Stomach (tissue), 4 donors: ENCODE results near the gene SUSD2.

ENCODE experiments used
- POLR2AphosphoS5 ChIP-seq, 3 donors: sonication (generic); formaldehyde crosslinking; IDR thresholded peaks; one replicate each; pipeline ENCODE4 v1.6.1; 2016; ENCODE audit warnings: antibody characterized with exemption in 3 of 3
- TF ChIP-seq, protein P1 (sequence below), 7 experiments: fragments of 450-650 bp in 4 of 7; fragments of 200-600 bp in 3 of 7; sonication (generic) in 3 of 7; IDR thresholded peaks; one replicate each; pipeline ENCODE4 v1.5.1; 2016 to 2019; ENCODE audit warnings: antibody characterized with exemption in 7 of 7, control low read depth in 2 of 7, mild to moderate bottlenecking in 1 of 7

DNA sequence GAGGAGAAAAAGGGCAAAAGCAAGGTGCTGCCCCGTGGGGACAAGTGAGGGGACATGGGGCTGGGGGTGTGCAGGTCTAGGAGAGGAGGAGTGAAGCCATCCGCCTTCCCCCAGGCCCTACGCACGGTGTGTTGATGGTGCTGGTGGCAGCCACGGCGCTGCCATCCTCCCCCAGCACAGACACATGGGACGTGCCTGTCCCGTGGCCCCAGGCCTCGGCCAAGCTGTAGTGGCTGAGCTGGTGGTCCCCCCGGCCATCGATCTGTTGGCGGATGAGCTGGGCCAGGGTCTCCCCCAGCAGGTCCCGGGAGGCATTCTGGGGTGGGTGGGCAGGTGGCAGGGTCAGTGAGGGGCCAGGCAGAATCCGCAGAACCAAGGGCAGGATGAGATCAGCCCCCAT is 44.7 kb downstream of the SUSD2 start:
- TF ChIP-seq, protein P1, sequence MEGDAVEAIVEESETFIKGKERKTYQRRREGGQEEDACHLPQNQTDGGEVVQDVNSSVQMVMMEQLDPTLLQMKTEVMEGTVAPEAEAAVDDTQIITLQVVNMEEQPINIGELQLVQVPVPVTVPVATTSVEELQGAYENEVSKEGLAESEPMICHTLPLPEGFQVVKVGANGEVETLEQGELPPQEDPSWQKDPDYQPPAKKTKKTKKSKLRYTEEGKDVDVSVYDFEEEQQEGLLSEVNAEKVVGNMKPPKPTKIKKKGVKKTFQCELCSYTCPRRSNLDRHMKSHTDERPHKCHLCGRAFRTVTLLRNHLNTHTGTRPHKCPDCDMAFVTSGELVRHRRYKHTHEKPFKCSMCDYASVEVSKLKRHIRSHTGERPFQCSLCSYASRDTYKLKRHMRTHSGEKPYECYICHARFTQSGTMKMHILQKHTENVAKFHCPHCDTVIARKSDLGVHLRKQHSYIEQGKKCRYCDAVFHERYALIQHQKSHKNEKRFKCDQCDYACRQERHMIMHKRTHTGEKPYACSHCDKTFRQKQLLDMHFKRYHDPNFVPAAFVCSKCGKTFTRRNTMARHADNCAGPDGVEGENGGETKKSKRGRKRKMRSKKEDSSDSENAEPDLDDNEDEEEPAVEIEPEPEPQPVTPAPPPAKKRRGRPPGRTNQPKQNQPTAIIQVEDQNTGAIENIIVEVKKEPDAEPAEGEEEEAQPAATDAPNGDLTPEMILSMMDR (IDR thresholded peaks at IDR 0.05) = no peak
- no peak for TF ChIP-seq POLR2AphosphoS5 (IDR thresholded peaks at IDR 0.05)
